OCI-LY7 (cell line): ENCODE results near the gene UNC5B. TPM values are rescaled to one million over a fixed set of nuclear protein-coding genes. Genes with fewer than 3 reads are reported as not detected.

Experiments used
- BruUV-seq: library from RNA; stranded (reverse); fragments of 400-500 nt; replicated peaks from 2 replicates; lab custom pipeline; 2021; lab: Mats Ljungman, UMichigan
- CTCF ChIA-PET: fragments of 300-600 bp; sonication (Branson Sonifier 250); formaldehyde crosslinking; loops from one replicate; lab custom pipeline; 2022; ENCODE audit warnings: antibody characterized with exemption; ENCODE audit not compliant: unreplicated experiment; lab: Charles Lee
- POLR2A ChIA-PET: fragments of 300-600 bp; sonication (Branson Sonifier 250); formaldehyde crosslinking; loops from one replicate; lab custom pipeline; 2022; ENCODE audit warnings: antibody characterized with exemption; lab: Charles Lee
- DNase-seq: peaks from one replicate; pipeline ENCODE4 v3.0.0-alpha.2; 2015; ENCODE audit warnings: low spot score
- H2AFZ ChIP-seq: fragments of 200-600 bp; sonication (generic), shearing (Covaris generic); 2 replicates; pipeline ENCODE4 v1.6.1; 2014; ENCODE audit warnings: mild to moderate bottlenecking, antibody characterized with exemption, low read length, moderate library complexity
- H3K27ac ChIP-seq: fragments of 200-600 bp; sonication (generic); 2 replicates; pipeline ENCODE4 v1.5.1; 2014; ENCODE audit warnings: mixed run types, low read depth, mild to moderate bottlenecking, moderate library complexity, low read length, inconsistent platforms; ENCODE audit not compliant: poor library complexity, severe bottlenecking
- H3K36me3 ChIP-seq: fragments of 200-600 bp; sonication (generic); 2 replicates; pipeline ENCODE4 v1.6.1; 2014; ENCODE audit warnings: mild to moderate bottlenecking, antibody characterized with exemption, low read length, moderate library complexity, mixed read lengths; ENCODE audit not compliant: insufficient read depth
- H3K4me1 ChIP-seq: fragments of 200-600 bp; sonication (generic); 2 replicates; pipeline ENCODE4 v1.5.1; 2014; ENCODE audit warnings: mild to moderate bottlenecking, low read length; ENCODE audit not compliant: insufficient read depth, poor library complexity, severe bottlenecking
- H3K4me2 ChIP-seq: fragments of 200-600 bp; sonication (generic); 2 replicates; pipeline ENCODE4 v1.6.1; 2014; ENCODE audit warnings: mild to moderate bottlenecking, low read length
- H3K4me3 ChIP-seq: fragments of 200-600 bp; sonication (generic); 2 replicates; pipeline ENCODE4 v1.5.1; 2014; ENCODE audit warnings: mild to moderate bottlenecking, low read depth, low read length; ENCODE audit not compliant: poor library complexity, severe bottlenecking
- H3K79me2 ChIP-seq: fragments of 200-600 bp; sonication (generic); 2 replicates; pipeline ENCODE4 v1.6.1; 2016; ENCODE audit warnings: low read depth, mild to moderate bottlenecking, low read length, moderate library complexity, mixed read lengths; ENCODE audit not compliant: insufficient read depth
- H3K9me2 ChIP-seq: fragments of 200-600 bp; sonication (generic); 2 replicates; pipeline ENCODE4 v1.6.1; 2016; ENCODE audit warnings: mild to moderate bottlenecking, low read length, mixed read lengths; ENCODE audit not compliant: insufficient read depth
- H3K9me3 ChIP-seq: fragments of 200-600 bp; sonication (generic); 2 replicates; pipeline ENCODE4 v1.6.1; 2014; ENCODE audit warnings: mild to moderate bottlenecking, mixed run types, low read length, mixed read lengths
- H4K20me1 ChIP-seq: fragments of 200-600 bp; sonication (generic); 2 replicates; pipeline ENCODE4 v1.6.1; 2014; ENCODE audit warnings: mild to moderate bottlenecking, antibody characterized with exemption, low read length, moderate library complexity, mixed read lengths; ENCODE audit not compliant: insufficient read depth
- CTCF ChIP-seq: fragments of 200-600 bp; sonication (generic); conservative IDR thresholded peaks from 2 replicates; pipeline ENCODE4 v1.5.1; 2014; ENCODE audit warnings: mild to moderate bottlenecking, antibody characterized with exemption, low read length, moderate library complexity, mixed read lengths
- EZH2phosphoT487 ChIP-seq: fragments of 200-600 bp; sonication (generic); IDR thresholded peaks from 2 replicates; pipeline ENCODE4 v1.6.1; 2018; ENCODE audit warnings: low read depth, borderline replicate concordance, mild to moderate bottlenecking, mixed run types, antibody characterized with exemption, low read length, moderate library complexity, mixed read lengths
- intact Hi-C: fragments of 100-400 bp; cut with micrococcal nuclease; formaldehyde crosslinking; loops from one replicate; pipeline ENCODE4 v1.10.0; 2022; ENCODE audit not compliant: unreplicated experiment
- total RNA-seq, 2 experiments: library from RNA; depleted of rRNA in 1 of 2; stranded (reverse); fragments of >200 nt in 1 of 2; shearing (Covaris generic) in 1 of 2; gene quantifications; 2 replicates each; pipeline ENCODE4 v1.2.3, GENCODE V29; 2014 to 2022

The UNC5B gene
- total RNA-seq, 2 experiments from 2014 or later, result not detected

GRCh38 chr10:71314694-71315225 is 102.4 kb downstream of the UNC5B start:
- no TSS peak for BruUV-seq
- no peaks in the 10 kb centered on the region for H4K20me1 ChIP-seq
- ChIA-PET POLR2A (no interaction called here), CTCF (no interaction called here)
- H3K36me3 ChIP-seq, result no peaks in the 10 kb centered on the region
- H3K9me2 ChIP-seq, result no peaks in the 10 kb centered on the region
- H3K27ac ChIP-seq, result no peak overlapping the region
- peak overlapping the region; percentile 88; the same call in 1 of the 2 replicates for H2AFZ ChIP-seq
- H3K9me3 ChIP-seq, result no peaks in the 10 kb centered on the region
- intact Hi-C loops, result loop anchor here (1.0 to 5.0 kb wide), 6 partner anchors 168 to 498 kb away; no protein-coding TSS in a partner anchor
- no peaks in the 10 kb centered on the region for H3K79me2 ChIP-seq
- H3K4me3 ChIP-seq, result peak overlapping the region; percentile 31
- no peak for TF ChIP-seq CTCF
- no peak for TF ChIP-seq EZH2phosphoT487
- DNase-seq, result no peak
- peak overlapping the region; percentile 73 for H3K4me2 ChIP-seq
- peaks cover 17% of the 10 kb centered on the region for H3K4me1 ChIP-seq

GRCh38 chr10:71316056-71316785 is 103.9 kb downstream of the UNC5B start:
- Histone ChIP-seq H3K79me2 (no peaks in the 10 kb centered on the region), H3K4me2 (no peak overlapping the region), H3K36me3 (no peaks in the 10 kb centered on the region), H3K9me2 (no peaks in the 10 kb centered on the region), H3K27ac (no peak overlapping the region), H2AFZ (no peak overlapping the region), H3K9me3 (no peaks in the 10 kb centered on the region), H3K4me1 (peaks cover 18% of the 10 kb centered on the region), H4K20me1 (no peaks in the 10 kb centered on the region), H3K4me3 (no peak overlapping the region)
- no peak for DNase-seq
- no peak for TF ChIP-seq CTCF
- TF ChIP-seq EZH2phosphoT487, result no peak
- BruUV-seq, result no TSS peak
- intact Hi-C loops, result no loop called here
- CTCF ChIA-PET, result interaction anchor here (0.9 to 1.2 kb wide), 2 partner anchors 253 to 254 kb away, joined by 3 to 4 read pairs; no protein-coding TSS in a partner anchor
- POLR2A ChIA-PET, result no interaction called here

- TF ChIP-seq EZH2phosphoT487, result no peak
- TF ChIP-seq CTCF, result no peak
- no peak overlapping the region for H3K27ac ChIP-seq
- H3K4me1 ChIP-seq, result peaks cover 18% of the 10 kb centered on the region
- no peak overlapping the region for H2AFZ ChIP-seq
- H3K36me3 ChIP-seq, result no peaks in the 10 kb centered on the region
- no peaks in the 10 kb centered on the region for H3K9me3 ChIP-seq
- DNase-seq, result no peak
- intact Hi-C loops, result no loop called here
- no peaks in the 10 kb centered on the region for H4K20me1 ChIP-seq
- no peak overlapping the region for H3K4me2 ChIP-seq
- CTCF ChIA-PET, result interaction anchor here (0.6 to 1.2 kb wide), 4 partner anchors 62 to 396 kb away, joined by 3 to 6 read pairs (median 4); no protein-coding TSS in a partner anchor
- no peak overlapping the region for H3K4me3 ChIP-seq
- POLR2A ChIA-PET, result no interaction called here
- H3K79me2 ChIP-seq, result no peaks in the 10 kb centered on the region
- no peaks in the 10 kb centered on the region for H3K9me2 ChIP-seq
- BruUV-seq, result no TSS peak
Measured at GRCh38 chr10:71316786-71317160, 104.4 kb downstream of the UNC5B start.
